CD4-positive, alpha-beta T cell treated with Interleukin-21 for 1 hour (primary cell): ENCODE results near the gene AMZ1.
"Not testable (repeated sequence)": the region's sequence is repeated elsewhere in the genome, so short reads cannot be mapped to it uniquely, and the experiment has no call there.

Experiments
- DNase-seq: peaks from one replicate; pipeline ENCODE4 v3.0.0-alpha.2; 2020

Gene AMZ1

GRCh38 chr7:2692543-2692942, 4.5 kb downstream of the AMZ1 start:
- no peak for DNase-seq

GRCh38 chr7:2693420-2694121, 5.6 kb downstream of the AMZ1 start:
- not testable (repeated sequence) for DNase-seq

GRCh38 chr7:2694122-2694436, 6.1 kb downstream of the AMZ1 start:
- not testable (repeated sequence) for DNase-seq

DNA sequence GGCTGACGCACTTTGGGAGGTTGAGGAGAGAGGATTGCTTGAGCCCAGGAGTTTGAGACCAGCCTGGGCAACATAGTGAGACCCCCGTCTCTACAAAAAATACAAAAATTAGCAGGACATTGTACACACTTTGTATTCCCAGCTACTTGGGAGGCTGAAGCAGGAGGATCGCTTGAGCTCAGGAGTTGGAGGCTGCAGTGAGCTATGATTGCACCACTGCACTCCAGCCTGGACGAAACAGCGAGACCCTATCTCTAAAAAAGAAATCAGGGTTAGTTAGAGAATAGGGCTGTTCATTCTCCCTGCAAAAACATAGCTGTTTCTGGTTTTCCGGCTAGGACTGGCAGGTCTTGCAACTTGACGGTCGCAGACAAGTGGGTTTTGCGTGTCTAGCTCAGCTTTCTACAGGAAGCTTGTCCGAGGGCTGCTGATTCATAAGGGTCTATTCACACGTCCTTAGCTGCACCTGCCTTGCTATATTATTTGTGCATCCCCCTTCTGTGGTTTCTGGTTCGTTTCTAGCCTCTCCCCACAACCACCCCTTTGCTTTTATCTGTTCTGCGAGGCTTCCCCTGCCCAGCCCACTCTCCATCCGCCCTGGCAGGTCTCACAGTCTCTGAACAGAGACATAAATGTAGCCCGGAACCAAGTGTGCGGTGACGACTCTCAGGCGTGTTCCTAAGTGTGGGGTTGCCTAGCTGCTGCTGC, 10.7 kb downstream of the AMZ1 start:
- DNase-seq: peak; percentile 66

- no peak for DNase-seq
These were observed 11.3 kb downstream of the AMZ1 start for GRCh38 chr7:2699289-2699620.

- no peak for DNase-seq
These were observed 12.3 kb downstream of the AMZ1 start for GRCh38 chr7:2700141-2700850.

DNA sequence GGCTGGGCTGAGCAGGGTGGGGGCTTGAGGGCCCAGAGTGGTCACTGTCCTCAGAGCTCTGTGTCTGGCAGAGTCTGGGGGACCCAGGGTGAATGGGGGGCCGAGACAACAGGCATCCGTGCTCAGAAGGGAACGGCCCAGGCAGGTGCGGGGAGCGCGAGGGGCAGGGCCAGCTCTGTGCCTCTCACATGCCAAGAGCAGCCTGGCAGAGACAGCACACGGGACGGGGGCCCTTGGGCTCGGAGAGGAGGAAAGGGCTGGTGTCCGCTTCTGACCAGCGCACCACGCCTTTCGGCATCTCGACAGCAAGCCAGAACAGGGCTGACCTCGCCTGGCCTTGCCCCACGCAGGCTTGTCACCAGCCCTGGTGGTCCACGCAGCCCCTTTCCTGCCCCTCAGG, 13.4 kb downstream of the AMZ1 start:
- DNase-seq: no peak

- no peak for DNase-seq
These were observed 14.0 kb downstream of the AMZ1 start for GRCh38 chr7:2701832-2702593.

DNA sequence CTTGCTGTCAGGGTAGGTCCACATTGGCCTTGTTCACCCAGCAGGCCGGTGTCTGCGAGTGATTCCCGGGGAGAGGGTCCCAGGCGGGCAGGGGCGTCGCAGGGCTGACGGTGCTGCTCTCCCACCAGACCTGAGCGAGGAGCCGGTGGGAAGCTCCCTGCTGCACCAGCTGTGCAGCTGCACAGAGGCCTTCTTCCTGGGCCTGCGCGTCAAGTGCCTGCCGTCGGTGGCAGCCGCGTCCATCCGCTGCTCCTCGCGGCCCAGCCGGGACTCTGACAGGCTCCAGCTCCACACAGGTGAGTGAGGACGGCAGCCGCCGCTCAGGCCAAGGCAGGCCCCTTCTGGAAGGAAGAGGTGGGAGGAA, 14.6 kb downstream of the AMZ1 start:
- no peak for DNase-seq

GRCh38 chr7:2705371-2706096, 17.5 kb downstream of the AMZ1 start:
- DNase-seq: no peak

DNA sequence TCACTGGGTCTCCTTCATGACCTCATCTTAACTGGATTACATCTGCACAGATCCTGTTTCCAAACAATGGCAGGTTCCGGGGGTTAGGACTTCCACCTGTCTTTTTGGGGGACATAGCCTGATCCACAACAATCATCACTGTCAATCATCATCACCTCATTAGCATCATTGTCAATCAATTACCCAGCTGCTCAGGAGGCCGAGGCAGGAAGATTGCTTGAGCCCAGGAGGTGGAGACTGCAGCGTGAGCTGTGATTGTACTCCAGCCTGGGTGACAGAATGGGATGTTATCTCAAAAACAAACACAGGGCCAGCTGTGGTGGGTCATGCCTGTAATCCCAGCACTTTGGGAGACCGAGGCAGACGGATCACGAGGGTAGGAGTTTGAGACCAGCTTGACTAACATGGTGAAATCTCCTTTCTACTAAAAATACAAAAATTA, 18.7 kb downstream of the AMZ1 start:
- no peak for DNase-seq

GRCh38 chr7:2707481-2707880, 19.5 kb downstream of the AMZ1 start:
- DNase-seq: no peak

- no peak for DNase-seq
These were observed 20.0 kb downstream of the AMZ1 start for GRCh38 chr7:2708041-2708440.

DNA sequence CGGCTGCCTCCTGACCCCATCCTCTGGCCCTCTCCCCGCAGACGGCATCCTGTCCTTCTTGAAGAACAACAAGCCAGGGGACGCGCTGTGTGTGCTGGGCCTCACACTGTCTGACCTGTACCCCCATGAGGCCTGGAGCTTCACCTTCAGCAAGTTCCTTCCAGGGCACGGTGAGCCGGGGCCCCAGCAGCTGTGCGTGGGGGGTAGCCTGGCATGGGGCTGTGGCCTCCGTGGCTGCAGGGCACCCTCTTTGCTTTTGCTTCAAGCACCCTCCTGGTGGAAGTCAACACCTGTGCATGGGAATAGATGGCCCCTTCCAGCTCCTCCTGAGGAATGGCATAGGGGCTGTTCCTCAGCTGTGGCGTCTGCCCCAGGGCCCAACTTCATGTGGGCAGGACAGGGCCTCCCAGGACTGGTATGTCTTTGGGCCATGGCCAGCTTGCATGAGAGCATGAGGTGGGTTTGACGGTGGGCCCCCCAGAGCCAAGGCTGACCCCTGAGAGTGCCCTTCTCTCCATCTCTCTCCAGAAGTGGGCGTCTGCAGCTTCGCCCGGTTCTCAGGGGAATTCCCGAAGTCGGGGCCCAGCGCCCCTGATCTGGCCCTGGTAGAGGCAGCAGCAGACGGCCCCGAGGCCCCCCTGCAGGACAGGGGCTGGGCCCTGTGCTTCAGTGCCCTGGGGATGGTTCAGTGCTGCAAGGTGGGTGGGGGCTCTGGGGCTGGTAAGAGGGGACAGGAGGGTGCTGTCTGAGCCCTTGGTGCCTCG, 20.7 kb downstream of the AMZ1 start:
- DNase-seq: no peak

GRCh38 chr7:2709553-2710285, 21.7 kb downstream of the AMZ1 start:
- peak; percentile 78 for DNase-seq

DNA sequence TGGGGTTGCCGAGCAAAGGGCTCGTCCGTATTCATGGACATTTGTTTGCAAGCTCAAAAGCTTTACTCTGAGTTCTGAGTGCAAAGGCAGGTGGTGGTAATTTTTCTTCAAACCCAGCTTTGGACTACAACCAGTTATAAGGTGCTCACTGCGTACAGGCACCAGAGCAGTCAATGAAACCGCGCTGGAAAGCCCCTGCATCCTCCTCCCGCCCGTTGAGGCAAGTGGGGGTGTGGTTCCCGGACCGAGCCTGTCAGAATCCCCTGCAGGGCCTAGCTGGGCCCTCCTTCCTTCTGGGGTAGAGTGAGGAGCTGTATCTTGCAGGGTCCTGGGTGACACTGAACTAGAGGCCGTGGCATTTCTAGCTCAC, 22.3 kb downstream of the AMZ1 start:
- peak; percentile 72 for DNase-seq

DNA sequence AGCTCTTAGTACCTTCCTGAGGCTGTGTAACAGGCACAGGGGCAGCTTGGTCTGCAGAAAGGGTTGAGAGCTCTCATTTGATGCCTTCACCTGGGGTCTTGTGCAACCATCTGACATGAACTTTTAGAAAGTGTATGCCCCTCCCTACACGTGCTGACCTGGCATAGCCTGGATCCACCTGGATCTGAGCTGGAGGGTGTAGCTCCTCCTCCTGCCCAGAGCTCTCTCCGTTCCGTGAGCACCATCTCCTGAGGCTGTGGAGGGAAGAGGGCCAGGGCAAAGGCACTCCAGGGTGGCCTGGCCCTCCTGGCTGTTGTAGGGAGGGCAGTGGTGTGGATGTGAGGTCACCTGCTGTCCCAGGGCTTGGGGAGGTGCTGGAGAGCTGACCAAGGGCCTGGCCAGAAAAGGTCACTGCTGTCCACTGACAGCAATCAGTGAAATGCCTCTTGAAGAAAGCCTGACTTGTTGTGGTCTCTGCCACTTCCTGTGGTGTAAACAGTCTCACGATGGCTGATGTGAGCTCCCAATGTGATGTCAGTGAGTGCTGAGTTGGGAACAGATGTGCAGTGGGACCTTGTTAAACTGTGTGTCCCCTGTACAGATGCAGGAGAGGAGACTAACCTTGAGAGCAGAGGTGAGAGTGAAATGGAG, 23.0 kb downstream of the AMZ1 start:
- peak; percentile 64 for DNase-seq

- DNase-seq: no peak
These were observed 24.1 kb downstream of the AMZ1 start for GRCh38 chr7:2711895-2712675.

DNA sequence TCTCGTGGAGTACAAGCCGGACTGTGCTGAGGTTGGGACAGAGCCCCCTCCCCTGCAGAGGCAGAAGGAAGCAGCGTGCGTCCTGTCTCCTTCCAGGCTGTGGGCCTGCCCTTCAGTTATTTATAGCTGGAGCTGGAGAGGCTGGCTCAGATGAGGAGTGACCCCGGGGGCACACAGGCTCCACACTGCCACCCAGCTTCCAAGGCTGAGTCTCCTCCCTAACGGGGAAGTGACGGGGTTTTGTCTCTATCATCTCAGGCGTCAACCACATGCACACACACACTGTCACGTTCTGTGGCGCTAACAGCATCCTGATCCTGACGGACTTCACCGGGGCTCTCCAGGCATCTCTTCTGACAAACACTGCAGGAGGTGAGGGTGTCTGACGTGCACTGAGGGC, 25.4 kb downstream of the AMZ1 start:
- no peak for DNase-seq

- no peak for DNase-seq
These were observed 26.0 kb downstream of the AMZ1 start for GRCh38 chr7:2713978-2714377.
